ENCODE data around the gene GSTK1.

GRCh38 chr7:143238289-143238980, 24.8 kb upstream of the GSTK1 start:
- no peak for TF ChIP-seq YY1 (tag by site-specific recombination; IDR thresholded peaks at IDR 0.05)
- TF ChIP-seq ZNF629 (tag by site-specific recombination; IDR thresholded peaks at IDR 0.05) = no peak
- TF ChIP-seq, protein P1, sequence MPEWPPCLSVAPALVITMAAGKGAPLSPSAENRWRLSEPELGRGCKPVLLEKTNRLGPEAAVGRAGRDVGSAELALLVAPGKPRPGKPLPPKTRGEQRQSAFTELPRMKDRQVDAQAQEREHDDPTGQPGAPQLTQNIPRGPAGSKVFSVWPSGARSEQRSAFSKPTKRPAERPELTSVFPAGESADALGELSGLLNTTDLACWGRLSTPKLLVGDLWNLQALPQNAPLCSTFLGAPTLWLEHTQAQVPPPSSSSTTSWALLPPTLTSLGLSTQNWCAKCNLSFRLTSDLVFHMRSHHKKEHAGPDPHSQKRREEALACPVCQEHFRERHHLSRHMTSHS (tag by site-specific recombination; IDR thresholded peaks at IDR 0.05) = no peak
- TF ChIP-seq, protein P2, sequence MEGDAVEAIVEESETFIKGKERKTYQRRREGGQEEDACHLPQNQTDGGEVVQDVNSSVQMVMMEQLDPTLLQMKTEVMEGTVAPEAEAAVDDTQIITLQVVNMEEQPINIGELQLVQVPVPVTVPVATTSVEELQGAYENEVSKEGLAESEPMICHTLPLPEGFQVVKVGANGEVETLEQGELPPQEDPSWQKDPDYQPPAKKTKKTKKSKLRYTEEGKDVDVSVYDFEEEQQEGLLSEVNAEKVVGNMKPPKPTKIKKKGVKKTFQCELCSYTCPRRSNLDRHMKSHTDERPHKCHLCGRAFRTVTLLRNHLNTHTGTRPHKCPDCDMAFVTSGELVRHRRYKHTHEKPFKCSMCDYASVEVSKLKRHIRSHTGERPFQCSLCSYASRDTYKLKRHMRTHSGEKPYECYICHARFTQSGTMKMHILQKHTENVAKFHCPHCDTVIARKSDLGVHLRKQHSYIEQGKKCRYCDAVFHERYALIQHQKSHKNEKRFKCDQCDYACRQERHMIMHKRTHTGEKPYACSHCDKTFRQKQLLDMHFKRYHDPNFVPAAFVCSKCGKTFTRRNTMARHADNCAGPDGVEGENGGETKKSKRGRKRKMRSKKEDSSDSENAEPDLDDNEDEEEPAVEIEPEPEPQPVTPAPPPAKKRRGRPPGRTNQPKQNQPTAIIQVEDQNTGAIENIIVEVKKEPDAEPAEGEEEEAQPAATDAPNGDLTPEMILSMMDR (tag by site-specific recombination; IDR thresholded peaks at IDR 0.05) = no peak
- no peak for TF ChIP-seq ZNF248 (tag by site-specific recombination; IDR thresholded peaks at IDR 0.05)
- no peak for TF ChIP-seq SETDB1 (IDR thresholded peaks at IDR 0.05; ENCODE audit: insufficient read length, low read length)
- no peak for TF ChIP-seq ZNF423 (tag by site-specific recombination; IDR thresholded peaks at IDR 0.05)
- TF ChIP-seq, protein P3, sequence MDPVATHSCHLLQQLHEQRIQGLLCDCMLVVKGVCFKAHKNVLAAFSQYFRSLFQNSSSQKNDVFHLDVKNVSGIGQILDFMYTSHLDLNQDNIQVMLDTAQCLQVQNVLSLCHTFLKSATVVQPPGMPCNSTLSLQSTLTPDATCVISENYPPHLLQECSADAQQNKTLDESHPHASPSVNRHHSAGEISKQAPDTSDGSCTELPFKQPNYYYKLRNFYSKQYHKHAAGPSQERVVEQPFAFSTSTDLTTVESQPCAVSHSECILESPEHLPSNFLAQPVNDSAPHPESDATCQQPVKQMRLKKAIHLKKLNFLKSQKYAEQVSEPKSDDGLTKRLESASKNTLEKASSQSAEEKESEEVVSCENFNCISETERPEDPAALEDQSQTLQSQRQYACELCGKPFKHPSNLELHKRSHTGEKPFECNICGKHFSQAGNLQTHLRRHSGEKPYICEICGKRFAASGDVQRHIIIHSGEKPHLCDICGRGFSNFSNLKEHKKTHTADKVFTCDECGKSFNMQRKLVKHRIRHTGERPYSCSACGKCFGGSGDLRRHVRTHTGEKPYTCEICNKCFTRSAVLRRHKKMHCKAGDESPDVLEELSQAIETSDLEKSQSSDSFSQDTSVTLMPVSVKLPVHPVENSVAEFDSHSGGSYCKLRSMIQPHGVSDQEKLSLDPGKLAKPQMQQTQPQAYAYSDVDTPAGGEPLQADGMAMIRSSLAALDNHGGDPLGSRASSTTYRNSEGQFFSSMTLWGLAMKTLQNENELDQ (tag by site-specific recombination; IDR thresholded peaks at IDR 0.05; ENCODE audit: low read depth) = no peak
- no peak for TF ChIP-seq ZNF561 (tag by site-specific recombination; IDR thresholded peaks at IDR 0.05; ENCODE audit: borderline replicate concordance)
- TF ChIP-seq IKZF3 (tag by site-specific recombination; IDR thresholded peaks at IDR 0.05) = no peak
- TF ChIP-seq ZNF529 (tag by site-specific recombination; IDR thresholded peaks at IDR 0.05; ENCODE audit: insufficient replicate concordance) = no peak
- no peak for TF ChIP-seq ZNF560 (tag by site-specific recombination; IDR thresholded peaks at IDR 0.05; ENCODE audit: borderline replicate concordance)

Data from HEK293 (cell line).